Neural progenitor cell (in vitro differentiated cells): ENCODE results near the gene RAB8B. TPM values are rescaled to one million over a fixed set of nuclear protein-coding genes. Genes with fewer than 3 reads are reported as not detected.

Experiments
- DNase-seq: peaks from one replicate; pipeline ENCODE4 v3.0.0-alpha.2; 2016; ENCODE audit warnings: low spot score
- H2AFZ ChIP-seq: fragments of 200-600 bp; sonication (generic); replicated peaks from 2 replicates; pipeline ENCODE4 v1.6.1; 2016; ENCODE audit warnings: antibody characterized with exemption
- H3F3A ChIP-seq: fragments of 200-600 bp; sonication (generic); 2 replicates; pipeline ENCODE4 v1.6.1; 2016; ENCODE audit warnings: antibody characterized with exemption, low read depth
- H3K27ac ChIP-seq: fragments of 200-600 bp; sonication (generic); 2 replicates; pipeline ENCODE4 v1.5.1; 2016; ENCODE audit warnings: mild to moderate bottlenecking
- H3K27me3 ChIP-seq: fragments of 200-600 bp; sonication (generic); 2 replicates; pipeline ENCODE4 v1.6.1; 2016; ENCODE audit warnings: mild to moderate bottlenecking, moderate library complexity
- H3K36me3 ChIP-seq: fragments of 200-600 bp; sonication (generic); 2 replicates; pipeline ENCODE4 v1.5.1; 2016
- H3K4me1 ChIP-seq: fragments of 200-600 bp; sonication (generic); 2 replicates; pipeline ENCODE4 v1.6.1; 2016; ENCODE audit warnings: mixed run types
- H3K4me2 ChIP-seq: fragments of 200-600 bp; sonication (generic); 2 replicates; pipeline ENCODE4 v1.6.1; 2016
- H3K4me3 ChIP-seq: fragments of 200-600 bp; sonication (generic); 2 replicates; pipeline ENCODE4 v1.5.1; 2016
- H3K79me2 ChIP-seq: fragments of 200-600 bp; sonication (generic); 2 replicates; pipeline ENCODE4 v1.6.1; 2016; ENCODE audit warnings: low read depth
- H3K9ac ChIP-seq: fragments of 200-600 bp; sonication (generic); 2 replicates; pipeline ENCODE4 v1.6.1; 2016
- H3K9me3 ChIP-seq: fragments of 200-600 bp; sonication (generic); 2 replicates; pipeline ENCODE4 v1.5.1; 2016; ENCODE audit warnings: low read depth
- H4K20me1 ChIP-seq: fragments of 200-600 bp; sonication (generic); 2 replicates; pipeline ENCODE4 v1.6.1; 2016; ENCODE audit warnings: low read depth
- H3K27ac Mint-ChIP-seq: 3 replicates; pipeline ENCODE4 v1.8.0; 2021; ENCODE audit warnings: mixed read lengths
- H3K27me3 Mint-ChIP-seq: 2 replicates; pipeline ENCODE4 v1.8.0; 2022; ENCODE audit warnings: low read depth, mild to moderate bottlenecking, inconsistent platforms, moderate library complexity, mixed read lengths; ENCODE audit not compliant: insufficient read depth
- H3K36me3 Mint-ChIP-seq: 3 replicates; pipeline ENCODE4 v1.8.0; 2021; ENCODE audit warnings: mixed read lengths
- H3K4me1 Mint-ChIP-seq: 3 replicates; pipeline ENCODE4 v1.8.0; 2021; ENCODE audit warnings: mixed read lengths
- H3K4me3 Mint-ChIP-seq: 3 replicates; pipeline ENCODE4 v1.8.0; 2021; ENCODE audit warnings: mild to moderate bottlenecking, moderate library complexity, mixed read lengths
- H3K9me3 Mint-ChIP-seq: 3 replicates; pipeline ENCODE4 v1.8.0; 2020; ENCODE audit warnings: mixed read lengths
- EZH2 ChIP-seq: fragments of 200-600 bp; sonication (generic); IDR thresholded peaks from 2 replicates; pipeline ENCODE4 v1.6.1; 2017; ENCODE audit warnings: antibody characterized with exemption, mild to moderate bottlenecking, moderate library complexity
- EZH2phosphoT487 ChIP-seq: fragments of 200-600 bp; sonication (generic); IDR thresholded peaks from 2 replicates; pipeline ENCODE4 v1.6.1; 2017; ENCODE audit warnings: antibody characterized with exemption
- total RNA-seq: library from RNA; depleted of rRNA; stranded (reverse); fragments of >200 nt; gene quantifications from 2 replicates; pipeline ENCODE4 v1.2.3, GENCODE V29; 2015; ENCODE audit warnings: low replicate concordance
- TF ChIP-seq, protein P1 (sequence below): fragments of 200-600 bp; sonication (generic); IDR thresholded peaks from 2 replicates; pipeline ENCODE4 v1.5.1; 2017; ENCODE audit warnings: antibody characterized with exemption, mild to moderate bottlenecking

RAB8B gene
- total RNA-seq, 1 donor from 2014 or later, result 107 TPM

DNA sequence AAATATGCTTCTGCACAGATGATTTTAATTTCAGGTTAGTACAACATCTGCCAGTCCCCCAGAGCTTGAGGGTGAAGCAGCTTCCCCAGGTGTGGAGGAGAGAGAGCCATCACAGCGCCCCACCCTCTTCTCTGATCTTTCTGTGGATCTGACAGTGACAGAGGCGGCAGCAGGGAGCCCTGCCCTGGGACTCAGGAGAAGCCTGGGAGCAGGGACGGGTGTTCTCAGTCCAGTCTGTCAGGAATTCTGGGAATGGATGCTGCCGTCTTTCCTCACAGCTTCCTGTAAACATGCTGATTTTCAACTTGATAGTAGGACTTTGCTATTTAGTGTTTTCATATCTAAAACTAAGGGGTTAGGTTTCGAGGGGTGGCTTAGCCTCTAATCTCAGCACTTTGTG lies 11.4 kb upstream of the RAB8B start:
- Mint-ChIP-seq H3K4me1 (peaks cover 13% of the 10 kb centered on the region), H3K9me3 (no peaks in the 10 kb centered on the region), H3K4me3 (no peak overlapping the region), H3K36me3 (no peaks in the 10 kb centered on the region), H3K27ac (no peak overlapping the region), H3K27me3 (peaks cover 6% of the 10 kb centered on the region)
- H3K79me2 ChIP-seq, result no peaks in the 10 kb centered on the region
- DNase-seq, result no peak
- H3F3A ChIP-seq, result peaks cover 6% of the 10 kb centered on the region
- no peaks in the 10 kb centered on the region for H4K20me1 ChIP-seq
- H3K4me1 ChIP-seq, result peaks cover 5% of the 10 kb centered on the region
- H2AFZ ChIP-seq, result no peak overlapping the region
- no peaks in the 10 kb centered on the region for H3K36me3 ChIP-seq
- H3K27ac ChIP-seq, result no peak overlapping the region
- H3K9ac ChIP-seq, result no peak overlapping the region
- no peaks in the 10 kb centered on the region for H3K27me3 ChIP-seq
- TF ChIP-seq, protein P1, sequence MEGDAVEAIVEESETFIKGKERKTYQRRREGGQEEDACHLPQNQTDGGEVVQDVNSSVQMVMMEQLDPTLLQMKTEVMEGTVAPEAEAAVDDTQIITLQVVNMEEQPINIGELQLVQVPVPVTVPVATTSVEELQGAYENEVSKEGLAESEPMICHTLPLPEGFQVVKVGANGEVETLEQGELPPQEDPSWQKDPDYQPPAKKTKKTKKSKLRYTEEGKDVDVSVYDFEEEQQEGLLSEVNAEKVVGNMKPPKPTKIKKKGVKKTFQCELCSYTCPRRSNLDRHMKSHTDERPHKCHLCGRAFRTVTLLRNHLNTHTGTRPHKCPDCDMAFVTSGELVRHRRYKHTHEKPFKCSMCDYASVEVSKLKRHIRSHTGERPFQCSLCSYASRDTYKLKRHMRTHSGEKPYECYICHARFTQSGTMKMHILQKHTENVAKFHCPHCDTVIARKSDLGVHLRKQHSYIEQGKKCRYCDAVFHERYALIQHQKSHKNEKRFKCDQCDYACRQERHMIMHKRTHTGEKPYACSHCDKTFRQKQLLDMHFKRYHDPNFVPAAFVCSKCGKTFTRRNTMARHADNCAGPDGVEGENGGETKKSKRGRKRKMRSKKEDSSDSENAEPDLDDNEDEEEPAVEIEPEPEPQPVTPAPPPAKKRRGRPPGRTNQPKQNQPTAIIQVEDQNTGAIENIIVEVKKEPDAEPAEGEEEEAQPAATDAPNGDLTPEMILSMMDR, result no peak
- TF ChIP-seq EZH2, result no peak
- TF ChIP-seq EZH2phosphoT487, result no peak
- no peaks in the 10 kb centered on the region for H3K9me3 ChIP-seq
- H3K4me2 ChIP-seq, result no peak overlapping the region
- no peak overlapping the region for H3K4me3 ChIP-seq

DNA sequence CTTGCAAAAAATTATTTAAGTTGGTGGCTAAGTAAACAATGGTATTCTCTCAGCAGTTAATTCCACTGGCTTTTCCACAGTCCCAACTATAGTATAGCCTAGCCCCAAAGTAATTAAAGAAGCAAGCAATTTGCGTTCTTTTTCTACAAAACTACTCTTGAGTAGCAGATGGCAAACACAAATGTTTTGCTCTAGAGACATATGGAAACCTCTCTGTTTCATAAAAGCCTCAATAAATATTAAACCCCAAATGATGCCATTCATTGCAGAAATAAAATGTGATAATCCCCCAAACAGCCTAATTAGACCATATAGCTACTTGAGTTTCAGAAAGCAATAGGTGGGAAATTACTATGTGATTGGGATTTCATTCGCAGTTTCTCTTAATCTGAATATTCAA lies 8.7 kb upstream of the RAB8B start:
- H3K79me2 ChIP-seq, result no peaks in the 10 kb centered on the region
- Mint-ChIP-seq H3K27ac (no peak overlapping the region), H3K36me3 (no peaks in the 10 kb centered on the region), H3K4me3 (no peak overlapping the region), H3K4me1 (peaks cover 12% of the 10 kb centered on the region), H3K9me3 (no peaks in the 10 kb centered on the region), H3K27me3 (no peaks in the 10 kb centered on the region)
- no peaks in the 10 kb centered on the region for H3K4me1 ChIP-seq
- no peaks in the 10 kb centered on the region for H3K27me3 ChIP-seq
- H3K4me3 ChIP-seq, result no peak overlapping the region
- no peak overlapping the region for H3K9ac ChIP-seq
- H3K9me3 ChIP-seq, result no peaks in the 10 kb centered on the region
- no peaks in the 10 kb centered on the region for H3F3A ChIP-seq
- no peak overlapping the region for H2AFZ ChIP-seq
- H3K27ac ChIP-seq, result no peak overlapping the region
- no peak overlapping the region for H3K4me2 ChIP-seq
- H4K20me1 ChIP-seq, result no peaks in the 10 kb centered on the region
- no peak for DNase-seq
- TF ChIP-seq EZH2 (no peak), EZH2phosphoT487 (no peak)
- TF ChIP-seq, protein P1, result no peak
- no peaks in the 10 kb centered on the region for H3K36me3 ChIP-seq

GRCh38 chr15:63181648-63182047 lies 7.8 kb upstream of the RAB8B start:
- Mint-ChIP-seq H3K9me3 (no peaks in the 10 kb centered on the region), H3K4me3 (no peak overlapping the region), H3K36me3 (no peaks in the 10 kb centered on the region), H3K27ac (no peak overlapping the region), H3K27me3 (no peaks in the 10 kb centered on the region), H3K4me1 (peaks cover 12% of the 10 kb centered on the region)
- TF ChIP-seq, protein P1, result no peak
- TF ChIP-seq EZH2 (no peak), EZH2phosphoT487 (no peak)
- no peak for DNase-seq
- no peaks in the 10 kb centered on the region for H3K27me3 ChIP-seq
- no peak overlapping the region for H3K4me2 ChIP-seq
- no peaks in the 10 kb centered on the region for H3K4me1 ChIP-seq
- H3K36me3 ChIP-seq, result no peaks in the 10 kb centered on the region
- H3K79me2 ChIP-seq, result no peaks in the 10 kb centered on the region
- no peak overlapping the region for H3K27ac ChIP-seq
- no peaks in the 10 kb centered on the region for H4K20me1 ChIP-seq
- no peak overlapping the region for H3K9ac ChIP-seq
- no peak overlapping the region for H3K4me3 ChIP-seq
- no peaks in the 10 kb centered on the region for H3K9me3 ChIP-seq
- H2AFZ ChIP-seq, result no peak overlapping the region
- H3F3A ChIP-seq, result no peaks in the 10 kb centered on the region

- DNase-seq, result no peak
These were observed 4.2 kb upstream of the RAB8B start for GRCh38 chr15:63185206-63185605.

More at GRCh38 chr15:63185206-63185605, 4.2 kb upstream of the RAB8B start:
- Histone ChIP-seq H3K4me2 (no peak overlapping the region), H3K4me1 (peaks cover 14% of the 10 kb centered on the region), H3K36me3 (no peaks in the 10 kb centered on the region), H2AFZ (no peak overlapping the region), H3K79me2 (peaks cover 5% of the 10 kb centered on the region), H3K9ac (no peak overlapping the region), H3K9me3 (no peaks in the 10 kb centered on the region), H3K4me3 (no peak overlapping the region), H4K20me1 (no peaks in the 10 kb centered on the region), H3F3A (peaks cover 12% of the 10 kb centered on the region), H3K27ac (no peak overlapping the region), H3K27me3 (no peaks in the 10 kb centered on the region)
- Mint-ChIP-seq H3K4me3 (no peak overlapping the region), H3K4me1 (peaks cover 32% of the 10 kb centered on the region), H3K27me3 (peaks cover 3% of the 10 kb centered on the region), H3K36me3 (no peaks in the 10 kb centered on the region), H3K9me3 (no peaks in the 10 kb centered on the region), H3K27ac (no peak overlapping the region)
- no peak for TF ChIP-seq EZH2phosphoT487
- TF ChIP-seq, protein P1, result no peak
- no peak for TF ChIP-seq EZH2
